HepG2 (cell line): Measurements from ENCODE around the gene PLEKHG5. TPM values are rescaled to one million over a fixed set of nuclear protein-coding genes. Genes with fewer than 3 reads are reported as not detected.

Source experiments
- AHR ChIP-seq: IDR thresholded peaks from 2 replicates; pipeline ENCODE4 v1.6.1; 2018; ENCODE audit warnings: missing genetic modification reagents, missing compliant biosample characterization
- DZIP1 ChIP-seq: sonication (generic); formaldehyde crosslinking; IDR thresholded peaks from 2 replicates; pipeline ENCODE4 v1.5.0; 2020; ENCODE audit warnings: mild to moderate bottlenecking, missing genetic modification reagents
- KDM2A ChIP-seq: sonication (generic); formaldehyde crosslinking; IDR thresholded peaks from 2 replicates; pipeline ENCODE4 v1.4.0; 2020; ENCODE audit warnings: low read depth, missing genetic modification reagents, borderline replicate concordance
- NFATC3 ChIP-seq: sonication (generic); formaldehyde crosslinking; IDR thresholded peaks from 2 replicates; pipeline ENCODE4 v1.5.1; 2020; ENCODE audit warnings: mild to moderate bottlenecking, missing genetic modification reagents
- SRSF4 ChIP-seq: fragments of 200-400 bp; formaldehyde crosslinking; IDR thresholded peaks from one replicate; pipeline ENCODE4 v1.6.1; 2018; ENCODE audit warnings: mild to moderate bottlenecking, low read depth, low read length, moderate library complexity; ENCODE audit not compliant: poor library complexity, severe bottlenecking
- ZBED4 ChIP-seq: sonication (generic); formaldehyde crosslinking; IDR thresholded peaks from 2 replicates; pipeline ENCODE4 v1.4.0; 2020; ENCODE audit warnings: missing genetic modification reagents, borderline replicate concordance
- ZFY ChIP-seq: sonication (generic); formaldehyde crosslinking; IDR thresholded peaks from 2 replicates; pipeline ENCODE4 v1.4.0; 2020; ENCODE audit warnings: missing genetic modification reagents
- ZNF160 ChIP-seq: sonication (generic); formaldehyde crosslinking; IDR thresholded peaks from 2 replicates; pipeline ENCODE4 v1.8.0; 2022; ENCODE audit warnings: mild to moderate bottlenecking, inconsistent platforms, missing genetic modification reagents
- ZNF275 ChIP-seq: sonication (generic); formaldehyde crosslinking; IDR thresholded peaks from 2 replicates; pipeline ENCODE4 v1.8.0; 2022; ENCODE audit warnings: missing genetic modification reagents, mild to moderate bottlenecking, inconsistent platforms, borderline replicate concordance
- ZNF431 ChIP-seq: sonication (generic); formaldehyde crosslinking; IDR thresholded peaks from 2 replicates; pipeline ENCODE4 v1.9.0; 2022; ENCODE audit warnings: missing genetic modification reagents, low read depth, mild to moderate bottlenecking, borderline replicate concordance
- ZNF468 ChIP-seq: sonication (generic); formaldehyde crosslinking; IDR thresholded peaks from 2 replicates; pipeline ENCODE4 v1.8.0; 2022; ENCODE audit warnings: mild to moderate bottlenecking, moderate library complexity, missing genetic modification reagents
- ZNF564 ChIP-seq: sonication (generic); formaldehyde crosslinking; IDR thresholded peaks from 2 replicates; pipeline ENCODE4 v1.8.1; 2023; ENCODE audit warnings: mild to moderate bottlenecking, missing genetic modification reagents
- ZNF589 ChIP-seq: sonication (generic); formaldehyde crosslinking; conservative IDR thresholded peaks from 2 replicates; pipeline ENCODE4 v1.8.0; 2022; ENCODE audit warnings: mild to moderate bottlenecking, moderate library complexity, missing genetic modification reagents
- ZNF776 ChIP-seq: sonication (generic); formaldehyde crosslinking; IDR thresholded peaks from 2 replicates; pipeline ENCODE4 v1.4.0; 2020; ENCODE audit warnings: mild to moderate bottlenecking, missing genetic modification reagents
- ZNF841 ChIP-seq: sonication (generic); formaldehyde crosslinking; IDR thresholded peaks from 2 replicates; pipeline ENCODE4 v1.8.1; 2023; ENCODE audit warnings: missing genetic modification reagents, borderline replicate concordance
- ZSCAN22 ChIP-seq: sonication (generic); formaldehyde crosslinking; IDR thresholded peaks from 2 replicates; pipeline ENCODE4 v1.4.0; 2020; ENCODE audit warnings: mild to moderate bottlenecking, missing genetic modification reagents
- ZSCAN31 ChIP-seq: sonication (generic); formaldehyde crosslinking; IDR thresholded peaks from 2 replicates; pipeline ENCODE4 v1.5.0; 2020; ENCODE audit warnings: low read depth, mild to moderate bottlenecking, missing genetic modification reagents
- polyA plus RNA-seq, 8 experiments: library from polyadenylated mRNA; depleted of rRNA in 3 of 8; stranded (reverse) in 7 of 8; unstranded in 1 of 8; fragments of >200 nt; fragmentation: Illumina TruSeq in 4 of 8; extraction: Trizol in 4 of 8; gene quantifications; 2 replicates each; pipeline versions ENCODE4 v1.2.1 to v1.2.3, GENCODE V29; 2011 to 2016; ENCODE audit warnings: low read depth in 4 of 8, missing spikeins in 1 of 8, mixed read lengths in 1 of 8; ENCODE audit not compliant: insufficient read depth in 1 of 8
- total RNA-seq, 5 experiments: library from RNA; depleted of rRNA; stranded (reverse); fragments of >200 nt; fragmentation: Illumina TruSeq; extraction: Trizol; gene quantifications; 2 replicates each; pipeline ENCODE4 v1.2.3, GENCODE V29; 2016; ENCODE audit warnings: low read depth in 1 of 5
- TF ChIP-seq, protein P1 (sequence below): IDR thresholded peaks from 2 replicates; pipeline ENCODE4 v1.6.1; 2016; ENCODE audit warnings: missing compliant biosample characterization, missing genetic modification reagents, borderline replicate concordance

Gene PLEKHG5
- total and polyA plus RNA-seq, 2 of the 13 experiments (the other 11 are each of a cell fraction or from before 2014, with no cell fraction given), result 1.9 to 3.5 TPM

DNA sequence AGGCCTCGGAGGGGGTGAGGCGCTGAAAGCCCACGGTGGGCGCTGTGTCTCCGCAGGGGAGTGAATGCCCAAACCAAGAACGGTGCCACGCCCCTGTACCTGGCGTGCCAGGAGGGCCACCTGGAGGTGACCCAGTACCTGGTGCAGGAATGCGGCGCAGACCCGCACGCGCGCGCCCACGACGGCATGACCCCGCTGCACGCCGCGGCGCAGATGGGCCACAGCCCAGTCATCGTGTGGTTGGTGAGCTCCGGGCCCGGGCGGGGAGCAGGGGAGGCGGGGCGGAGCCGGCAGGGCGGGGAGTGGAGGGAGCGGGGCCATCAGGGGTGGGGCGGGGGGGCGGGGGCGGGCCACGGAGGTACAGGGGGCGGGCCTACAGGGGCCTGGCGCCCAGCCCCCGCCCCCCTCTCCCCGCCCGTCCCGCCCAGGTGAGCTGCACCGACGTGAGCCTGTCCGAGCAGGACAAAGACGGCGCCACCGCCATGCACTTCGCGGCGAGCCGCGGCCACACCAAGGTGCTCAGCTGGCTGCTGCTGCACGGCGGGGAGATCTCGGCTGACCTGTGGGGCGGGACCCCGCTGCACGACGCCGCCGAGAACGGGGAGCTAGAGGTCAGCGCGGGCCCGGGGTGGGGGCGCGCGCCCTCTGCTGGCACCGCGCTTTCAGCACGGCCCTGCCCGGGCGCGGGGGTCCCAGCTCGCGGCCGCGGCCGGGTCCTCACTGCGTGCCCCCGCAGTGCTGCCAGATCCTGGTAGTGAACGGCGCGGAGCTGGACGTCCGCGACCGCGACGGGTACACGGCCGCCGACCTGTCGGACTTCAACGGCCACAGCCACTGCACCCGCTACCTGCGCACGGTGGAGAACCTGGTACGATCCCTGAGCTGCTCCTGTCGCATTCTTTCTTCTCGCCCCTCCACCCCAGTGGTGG is 51.0 kb downstream of the PLEKHG5 start (continued):
- TF ChIP-seq ZNF275 (CRISPR knock-in tag) (no peak), ZNF468 (CRISPR knock-in tag) (no peak), DZIP1 (CRISPR knock-in tag) (no peak), SRSF4 (no peak), ZNF589 (CRISPR knock-in tag) (0 out of 2 replicates have a peak, but pooled peaks have one; percentile 45), ZNF564 (0 out of 2 replicates have a peak, but pooled peaks have one; percentile 55), AHR (CRISPR knock-in tag) (0 out of 2 replicates have a peak, but pooled peaks have one; percentile 31), ZNF431 (CRISPR knock-in tag) (no peak), ZNF160 (no peak), ZNF776 (peak; percentile 70; the same call in 1 of the 2 replicates), ZNF841 (no peak), NFATC3 (CRISPR knock-in tag) (no peak), ZFY (CRISPR knock-in tag) (peak; percentile 40; the same call in 1 of the 2 replicates), ZSCAN22 (CRISPR knock-in tag) (no peak), ZSCAN31 (peak; percentile 50; the same call in 1 of the 2 replicates), ZBED4 (no peak), KDM2A (peak; percentile 29; the same call in 1 of the 2 replicates)
- TF ChIP-seq, protein P1, sequence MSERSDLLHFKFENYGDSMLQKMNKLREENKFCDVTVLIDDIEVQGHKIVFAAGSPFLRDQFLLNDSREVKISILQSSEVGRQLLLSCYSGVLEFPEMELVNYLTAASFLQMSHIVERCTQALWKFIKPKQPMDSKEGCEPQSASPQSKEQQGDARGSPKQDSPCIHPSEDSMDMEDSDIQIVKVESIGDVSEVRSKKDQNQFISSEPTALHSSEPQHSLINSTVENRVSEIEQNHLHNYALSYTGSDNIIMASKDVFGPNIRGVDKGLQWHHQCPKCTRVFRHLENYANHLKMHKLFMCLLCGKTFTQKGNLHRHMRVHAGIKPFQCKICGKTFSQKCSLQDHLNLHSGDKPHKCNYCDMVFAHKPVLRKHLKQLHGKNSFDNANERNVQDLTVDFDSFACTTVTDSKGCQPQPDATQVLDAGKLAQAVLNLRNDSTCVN (CRISPR knock-in tag), result no peak
